ENCODE data around the gene NAA15.

NAA15 gene

GRCh38 chr4:139331185-139331584, 29.9 kb downstream of the NAA15 start:
- no peaks in the 10 kb centered on the region for H3K9me3 ChIP-seq (ENCODE audit: control insufficient read depth in 2 of 2, low read length in 2 of 2)
- H3K4me1 ChIP-seq (ENCODE audit: control insufficient read depth in 2 of 2, insufficient read depth in 2 of 2, low read length in 2 of 2): no peaks in the 10 kb centered on the region
- peaks cover 2 to 3% of the 10 kb centered on the region in 2 donors for H3K36me3 ChIP-seq (ENCODE audit: control insufficient read depth in 2 of 2, insufficient read depth in 2 of 2, low read length in 2 of 2)
- no peak overlapping the region for H3K27ac ChIP-seq (ENCODE audit: low read depth in 2 of 2, low read length in 2 of 2)
- H3K27me3 ChIP-seq (ENCODE audit: control insufficient read depth in 2 of 2, insufficient read depth in 2 of 2, low read length in 2 of 2): no peaks in the 10 kb centered on the region
- no peak overlapping the region for H3K4me3 ChIP-seq (ENCODE audit: low read length in 2 of 2)
- no peak overlapping the region for H3K9ac ChIP-seq (ENCODE audit: low read depth in 1 of 2, low read length in 2 of 2)

- no peaks in the 10 kb centered on the region for H3K27me3 ChIP-seq (ENCODE audit: control insufficient read depth in 2 of 2, insufficient read depth in 2 of 2, low read length in 2 of 2)
- no peak overlapping the region for H3K4me3 ChIP-seq (ENCODE audit: low read length in 2 of 2)
- no peaks in the 10 kb centered on the region for H3K9me3 ChIP-seq (ENCODE audit: control insufficient read depth in 2 of 2, low read length in 2 of 2)
- H3K36me3 ChIP-seq (ENCODE audit: control insufficient read depth in 2 of 2, insufficient read depth in 2 of 2, low read length in 2 of 2): peaks cover 2 to 3% of the 10 kb centered on the region in 2 donors
- no peak overlapping the region for H3K9ac ChIP-seq (ENCODE audit: low read depth in 1 of 2, low read length in 2 of 2)
- no peak overlapping the region for H3K27ac ChIP-seq (ENCODE audit: low read depth in 2 of 2, low read length in 2 of 2)
- no peaks in the 10 kb centered on the region for H3K4me1 ChIP-seq (ENCODE audit: control insufficient read depth in 2 of 2, insufficient read depth in 2 of 2, low read length in 2 of 2)
Measured at GRCh38 chr4:139333046-139333445, 31.7 kb downstream of the NAA15 start.

- H3K9ac ChIP-seq (ENCODE audit: low read depth in 1 of 2, low read length in 2 of 2): no peak overlapping the region
- no peak overlapping the region for H3K27ac ChIP-seq (ENCODE audit: low read depth in 2 of 2, low read length in 2 of 2)
- H3K36me3 ChIP-seq (ENCODE audit: control insufficient read depth in 2 of 2, insufficient read depth in 2 of 2, low read length in 2 of 2): peaks cover 3 to 12% of the 10 kb centered on the region in 2 donors
- no peak overlapping the region for H3K4me3 ChIP-seq (ENCODE audit: low read length in 2 of 2)
- no peaks in the 10 kb centered on the region for H3K27me3 ChIP-seq (ENCODE audit: control insufficient read depth in 2 of 2, insufficient read depth in 2 of 2, low read length in 2 of 2)
- no peaks in the 10 kb centered on the region for H3K9me3 ChIP-seq (ENCODE audit: control insufficient read depth in 2 of 2, low read length in 2 of 2)
- no peaks in the 10 kb centered on the region for H3K4me1 ChIP-seq (ENCODE audit: control insufficient read depth in 2 of 2, insufficient read depth in 2 of 2, low read length in 2 of 2)
Measured at GRCh38 chr4:139337612-139338011, 36.3 kb downstream of the NAA15 start.

GRCh38 chr4:139361301-139361700, 60.0 kb downstream of the NAA15 start:
- Histone ChIP-seq H3K27ac (ENCODE audit: low read depth in 2 of 2, low read length in 2 of 2) (no peak overlapping the region), H3K27me3 (ENCODE audit: control insufficient read depth in 2 of 2, insufficient read depth in 2 of 2, low read length in 2 of 2) (no peaks in the 10 kb centered on the region), H3K36me3 (ENCODE audit: control insufficient read depth in 2 of 2, insufficient read depth in 2 of 2, low read length in 2 of 2) (peaks cover 15 to 23% of the 10 kb centered on the region in 2 donors), H3K9ac (ENCODE audit: low read depth in 1 of 2, low read length in 2 of 2) (no peak overlapping the region), H3K9me3 (ENCODE audit: control insufficient read depth in 2 of 2, low read length in 2 of 2) (no peaks in the 10 kb centered on the region), H3K4me3 (ENCODE audit: low read length in 2 of 2) (no peak overlapping the region), H3K4me1 (ENCODE audit: control insufficient read depth in 2 of 2, insufficient read depth in 2 of 2, low read length in 2 of 2) (no peaks in the 10 kb centered on the region)

- H3K9me3 ChIP-seq (ENCODE audit: control insufficient read depth in 2 of 2, low read length in 2 of 2): no peaks in the 10 kb centered on the region
- H3K36me3 ChIP-seq (ENCODE audit: control insufficient read depth in 2 of 2, insufficient read depth in 2 of 2, low read length in 2 of 2): peaks cover 13 to 19% of the 10 kb centered on the region in 2 donors
- H3K9ac ChIP-seq (ENCODE audit: low read depth in 1 of 2, low read length in 2 of 2): no peak overlapping the region
- H3K27me3 ChIP-seq (ENCODE audit: control insufficient read depth in 2 of 2, insufficient read depth in 2 of 2, low read length in 2 of 2): no peaks in the 10 kb centered on the region
- no peak overlapping the region for H3K27ac ChIP-seq (ENCODE audit: low read depth in 2 of 2, low read length in 2 of 2)
- H3K4me1 ChIP-seq (ENCODE audit: control insufficient read depth in 2 of 2, insufficient read depth in 2 of 2, low read length in 2 of 2): no peaks in the 10 kb centered on the region
- no peak overlapping the region for H3K4me3 ChIP-seq (ENCODE audit: low read length in 2 of 2)
Measured at GRCh38 chr4:139367421-139368090, 66.3 kb downstream of the NAA15 start.

GRCh38 chr4:139368998-139369397, 67.7 kb downstream of the NAA15 start:
- Histone ChIP-seq H3K36me3 (ENCODE audit: control insufficient read depth in 2 of 2, insufficient read depth in 2 of 2, low read length in 2 of 2) (peaks cover 22 to 26% of the 10 kb centered on the region in 2 donors), H3K9me3 (ENCODE audit: control insufficient read depth in 2 of 2, low read length in 2 of 2) (no peaks in the 10 kb centered on the region), H3K4me3 (ENCODE audit: low read length in 2 of 2) (no peak overlapping the region), H3K9ac (ENCODE audit: low read depth in 1 of 2, low read length in 2 of 2) (no peak overlapping the region), H3K27ac (ENCODE audit: low read depth in 2 of 2, low read length in 2 of 2) (no peak overlapping the region), H3K27me3 (ENCODE audit: control insufficient read depth in 2 of 2, insufficient read depth in 2 of 2, low read length in 2 of 2) (no peaks in the 10 kb centered on the region), H3K4me1 (ENCODE audit: control insufficient read depth in 2 of 2, insufficient read depth in 2 of 2, low read length in 2 of 2) (no peaks in the 10 kb centered on the region)

- H3K36me3 ChIP-seq (ENCODE audit: control insufficient read depth in 2 of 2, insufficient read depth in 2 of 2, low read length in 2 of 2): peaks cover 21 to 37% of the 10 kb centered on the region in 2 donors
- no peak overlapping the region for H3K4me3 ChIP-seq (ENCODE audit: low read length in 2 of 2)
- H3K9ac ChIP-seq (ENCODE audit: low read depth in 1 of 2, low read length in 2 of 2): no peak overlapping the region
- no peaks in the 10 kb centered on the region for H3K27me3 ChIP-seq (ENCODE audit: control insufficient read depth in 2 of 2, insufficient read depth in 2 of 2, low read length in 2 of 2)
- H3K4me1 ChIP-seq (ENCODE audit: control insufficient read depth in 2 of 2, insufficient read depth in 2 of 2, low read length in 2 of 2): no peaks in the 10 kb centered on the region
- H3K9me3 ChIP-seq (ENCODE audit: control insufficient read depth in 2 of 2, low read length in 2 of 2): no peaks in the 10 kb centered on the region
- no peak overlapping the region for H3K27ac ChIP-seq (ENCODE audit: low read depth in 2 of 2, low read length in 2 of 2)
Measured at GRCh38 chr4:139374251-139374650, 72.9 kb downstream of the NAA15 start.

- H3K4me3 ChIP-seq (ENCODE audit: low read length in 2 of 2): no peak overlapping the region
- H3K36me3 ChIP-seq (ENCODE audit: control insufficient read depth in 2 of 2, insufficient read depth in 2 of 2, low read length in 2 of 2): peaks cover 21 to 24% of the 10 kb centered on the region in 2 donors
- H3K9me3 ChIP-seq (ENCODE audit: control insufficient read depth in 2 of 2, low read length in 2 of 2): no peaks in the 10 kb centered on the region
- H3K27ac ChIP-seq (ENCODE audit: low read depth in 2 of 2, low read length in 2 of 2): no peak overlapping the region
- H3K4me1 ChIP-seq (ENCODE audit: control insufficient read depth in 2 of 2, insufficient read depth in 2 of 2, low read length in 2 of 2): no peaks in the 10 kb centered on the region
- no peaks in the 10 kb centered on the region for H3K27me3 ChIP-seq (ENCODE audit: control insufficient read depth in 2 of 2, insufficient read depth in 2 of 2, low read length in 2 of 2)
- H3K9ac ChIP-seq (ENCODE audit: low read depth in 1 of 2, low read length in 2 of 2): no peak overlapping the region
Measured at GRCh38 chr4:139386421-139386820, 85.1 kb downstream of the NAA15 start.

GRCh38 chr4:139389102-139389501, 87.8 kb downstream of the NAA15 start:
- Histone ChIP-seq H3K9ac (ENCODE audit: low read depth in 1 of 2, low read length in 2 of 2) (no peak overlapping the region), H3K36me3 (ENCODE audit: control insufficient read depth in 2 of 2, insufficient read depth in 2 of 2, low read length in 2 of 2) (peaks cover 28 to 31% of the 10 kb centered on the region in 2 donors)

GRCh38 chr4:139389991-139390390, 88.7 kb downstream of the NAA15 start:
- H3K9me3 ChIP-seq (ENCODE audit: control insufficient read depth in 2 of 2, low read length in 2 of 2): no peaks in the 10 kb centered on the region
- no peaks in the 10 kb centered on the region for H3K4me1 ChIP-seq (ENCODE audit: control insufficient read depth in 2 of 2, insufficient read depth in 2 of 2, low read length in 2 of 2)
- H3K9ac ChIP-seq (ENCODE audit: low read depth in 1 of 2, low read length in 2 of 2): no peak overlapping the region
- peaks cover 28% of the 10 kb centered on the region in 2 donors for H3K36me3 ChIP-seq (ENCODE audit: control insufficient read depth in 2 of 2, insufficient read depth in 2 of 2, low read length in 2 of 2)
- no peaks in the 10 kb centered on the region for H3K27me3 ChIP-seq (ENCODE audit: control insufficient read depth in 2 of 2, insufficient read depth in 2 of 2, low read length in 2 of 2)
- no peak overlapping the region for H3K27ac ChIP-seq (ENCODE audit: low read depth in 2 of 2, low read length in 2 of 2)
- no peak overlapping the region for H3K4me3 ChIP-seq (ENCODE audit: low read length in 2 of 2)

More at GRCh38 chr4:139389102-139389501, 87.8 kb downstream of the NAA15 start:
- Histone ChIP-seq H3K27ac (ENCODE audit: low read depth in 2 of 2, low read length in 2 of 2) (no peak overlapping the region), H3K9me3 (ENCODE audit: control insufficient read depth in 2 of 2, low read length in 2 of 2) (no peaks in the 10 kb centered on the region), H3K27me3 (ENCODE audit: control insufficient read depth in 2 of 2, insufficient read depth in 2 of 2, low read length in 2 of 2) (no peaks in the 10 kb centered on the region), H3K4me3 (ENCODE audit: low read length in 2 of 2) (no peak overlapping the region), H3K4me1 (ENCODE audit: control insufficient read depth in 2 of 2, insufficient read depth in 2 of 2, low read length in 2 of 2) (no peaks in the 10 kb centered on the region)
